ENCODE measurements around the gene SBSN.

Gene SBSN

GRCh38 chr19:35528218-35529038 lies at the start of gene SBSN:
SBSN (minus strand) TSS chr19:35528311; CDS start chr19:35528281, 30 bp downstream.
- TF ChIP-seq GATA2 (IDR thresholded peaks at IDR 0.05; ENCODE audit: low read depth, low read length): no peak

- TF ChIP-seq GATA2 (IDR thresholded peaks at IDR 0.05; ENCODE audit: low read depth, low read length): no peak
- TF ChIP-seq GATA3 (IDR thresholded peaks at IDR 0.05; ENCODE audit: low read depth, low read length): no peak
These were observed 43.4 kb upstream of the SBSN start for GRCh38 chr19:35571406-35571965.

- no peak for TF ChIP-seq GATA2 (IDR thresholded peaks at IDR 0.05; ENCODE audit: low read depth, low read length)
- no peak for TF ChIP-seq GATA3 (IDR thresholded peaks at IDR 0.05; ENCODE audit: low read depth, low read length)
These were observed 41.2 kb upstream of the SBSN start for GRCh38 chr19:35569281-35569781.

- no peak for TF ChIP-seq GATA3 (IDR thresholded peaks at IDR 0.05; ENCODE audit: low read depth, low read length)
- TF ChIP-seq GATA2 (IDR thresholded peaks at IDR 0.05; ENCODE audit: low read depth, low read length): no peak
These were observed 38.6 kb upstream of the SBSN start for GRCh38 chr19:35566738-35567137.

- no peak for TF ChIP-seq GATA3 (IDR thresholded peaks at IDR 0.05; ENCODE audit: low read depth, low read length)
- no peak for TF ChIP-seq GATA2 (IDR thresholded peaks at IDR 0.05; ENCODE audit: low read depth, low read length)
These were observed 37.1 kb upstream of the SBSN start for GRCh38 chr19:35565016-35565856.

GRCh38 chr19:35563207-35563829 lies 35.2 kb upstream of the SBSN start, which contains the start of gene ATP4A:
ATP4A (minus strand) TSS chr19:35563658; CDS start chr19:35563629, 29 bp downstream.
- TF ChIP-seq GATA3 (IDR thresholded peaks at IDR 0.05; ENCODE audit: low read depth, low read length) (no peak), GATA2 (IDR thresholded peaks at IDR 0.05; ENCODE audit: low read depth, low read length) (no peak)

- TF ChIP-seq GATA3 (IDR thresholded peaks at IDR 0.05; ENCODE audit: low read depth, low read length) (no peak), GATA2 (IDR thresholded peaks at IDR 0.05; ENCODE audit: low read depth, low read length) (no peak)
These were observed 34.7 kb upstream of the SBSN start for GRCh38 chr19:35562776-35563175.

- no peak for TF ChIP-seq GATA3 (IDR thresholded peaks at IDR 0.05; ENCODE audit: low read depth, low read length)
These were observed 34.2 kb upstream of the SBSN start for GRCh38 chr19:35562336-35562735.

GRCh38 chr19:35561436-35561835 lies 33.3 kb upstream of the SBSN start:
- TF ChIP-seq GATA3 (IDR thresholded peaks at IDR 0.05; ENCODE audit: low read depth, low read length) (no peak), GATA2 (IDR thresholded peaks at IDR 0.05; ENCODE audit: low read depth, low read length) (no peak)

GRCh38 chr19:35560677-35561076 lies 32.6 kb upstream of the SBSN start:
- TF ChIP-seq GATA2 (IDR thresholded peaks at IDR 0.05; ENCODE audit: low read depth, low read length) (no peak), GATA3 (IDR thresholded peaks at IDR 0.05; ENCODE audit: low read depth, low read length) (no peak)

GRCh38 chr19:35560271-35560670 lies 32.2 kb upstream of the SBSN start:
- TF ChIP-seq GATA3 (IDR thresholded peaks at IDR 0.05; ENCODE audit: low read depth, low read length) (no peak), GATA2 (IDR thresholded peaks at IDR 0.05; ENCODE audit: low read depth, low read length) (no peak)

GRCh38 chr19:35559781-35560180 lies 31.7 kb upstream of the SBSN start:
- TF ChIP-seq GATA3 (IDR thresholded peaks at IDR 0.05; ENCODE audit: low read depth, low read length) (no peak), GATA2 (IDR thresholded peaks at IDR 0.05; ENCODE audit: low read depth, low read length) (no peak)

- no peak for TF ChIP-seq GATA2 (IDR thresholded peaks at IDR 0.05; ENCODE audit: low read depth, low read length)
- no peak for TF ChIP-seq GATA3 (IDR thresholded peaks at IDR 0.05; ENCODE audit: low read depth, low read length)
These were observed 31.2 kb upstream of the SBSN start for GRCh38 chr19:35559281-35559659.
